C4-2B (cell line): ENCODE results near the gene TCF4.

Experiments used
- CTCF ChIP-seq: fragments of 450-650 bp; conservative IDR thresholded peaks from 2 replicates; pipeline ENCODE4 v1.5.1; 2017; ENCODE audit warnings: mild to moderate bottlenecking
- ZFX ChIP-seq: fragments of 450-650 bp; IDR thresholded peaks from 2 replicates; pipeline ENCODE4 v1.6.1; 2017

GRCh38 chr18:55173291-55173690, 414.7 kb downstream of the TCF4 start:
- TF ChIP-seq CTCF (no peak), ZFX (no peak)
